Measurements from ENCODE around the gene TMEM26.

- TF ChIP-seq POLR2AphosphoS5 (IDR thresholded peaks at IDR 0.05; ENCODE audit: low read depth, low read length) (no peak), CTCF (IDR thresholded peaks at IDR 0.05; ENCODE audit: control extremely low read depth in 1 of 3, insufficient read depth in 1 of 3, low read depth in 1 of 3, low read length in 3 of 3) (no peak), EZH2 (IDR thresholded peaks at IDR 0.05; ENCODE audit: low read depth, low read length, severe bottlenecking) (no peak), KDM1A (IDR thresholded peaks at IDR 0.05; ENCODE audit: borderline replicate concordance, low read length) (no peak), USF2 (IDR thresholded peaks at IDR 0.05; ENCODE audit: low read length) (no peak), CHD2 (IDR thresholded peaks at IDR 0.05; ENCODE audit: low read length) (no peak), CREB1 (IDR thresholded peaks at IDR 0.05) (no peak)
Observed at GRCh38 chr10:61487506-61487905, 34.3 kb upstream of the TMEM26 start.
